Activated naive CD4-positive, alpha-beta T cell treated with anti-CD3 and anti-CD28 coated beads for 36 hours (primary cell): ENCODE data around the gene SCNN1B. TPM values are rescaled to one million over a fixed set of nuclear protein-coding genes. Genes with fewer than 3 reads are reported as not detected.
"Not testable (repeated sequence)": the region's sequence is repeated elsewhere in the genome, so short reads cannot be mapped to it uniquely, and the experiment has no call there.

Source experiments
- CTCF ChIA-PET: fragments of 350-600 bp; sonication (Branson Sonifier 250); formaldehyde crosslinking; loops from one replicate; lab custom pipeline; 2021; ENCODE audit warnings: antibody characterized with exemption; lab: Charles Lee
- DNase-seq: peaks from one replicate; pipeline ENCODE4 v3.0.0-alpha.2; 2020
- H3K27ac Mint-ChIP-seq: one replicate; pipeline ENCODE4 v1.8.0; 2021; ENCODE audit warnings: mild to moderate bottlenecking, mixed read lengths
- H3K27me3 Mint-ChIP-seq: one replicate; pipeline ENCODE4 v1.8.0; 2021; ENCODE audit warnings: low read depth, mixed read lengths
- H3K36me3 Mint-ChIP-seq: one replicate; pipeline ENCODE4 v1.8.0; 2021; ENCODE audit warnings: low read depth, mixed read lengths
- H3K4me1 Mint-ChIP-seq: one replicate; pipeline ENCODE4 v1.8.0; 2021; ENCODE audit warnings: low read depth, mixed read lengths
- H3K4me3 Mint-ChIP-seq: one replicate; pipeline ENCODE4 v1.8.0; 2021; ENCODE audit warnings: mild to moderate bottlenecking, moderate library complexity, mixed read lengths
- H3K9me3 Mint-ChIP-seq: one replicate; pipeline ENCODE4 v1.8.0; 2021; ENCODE audit warnings: mixed read lengths
- intact Hi-C: fragments of 100-400 bp; cut with micrococcal nuclease; formaldehyde crosslinking; loops from one replicate; pipeline ENCODE4 v1.15.1; 2023
- total RNA-seq, 2 experiments: library from RNA; stranded (reverse); gene quantifications; one replicate each; pipeline ENCODE4 v1.2.3, GENCODE V29; 2021

SCNN1B gene
- total RNA-seq, 2 experiments from 2014 or later = not detected

GRCh38 chr16:23398987-23399805 lies 97.1 kb downstream of the SCNN1B start:
- Mint-ChIP-seq H3K36me3 (peaks cover 24% of the 10 kb centered on the region), H3K27me3 (no peaks in the 10 kb centered on the region), H3K27ac (no peak overlapping the region), H3K4me1 (no peaks in the 10 kb centered on the region), H3K9me3 (no peaks in the 10 kb centered on the region), H3K4me3 (no peak overlapping the region)
- DNase-seq = no peak
- CTCF ChIA-PET = no interaction called here
- intact Hi-C loops = no loop called here

- DNase-seq, H3K4me3 Mint-ChIP-seq, H3K9me3 Mint-ChIP-seq, H3K27ac Mint-ChIP-seq, intact Hi-C loops, H3K4me1 Mint-ChIP-seq, CTCF ChIA-PET, H3K27me3 Mint-ChIP-seq: not testable (repeated sequence)
- peaks cover 26% of the 10 kb centered on the region for H3K36me3 Mint-ChIP-seq
These were observed 98.3 kb downstream of the SCNN1B start for GRCh38 chr16:23400447-23400846.

DNA sequence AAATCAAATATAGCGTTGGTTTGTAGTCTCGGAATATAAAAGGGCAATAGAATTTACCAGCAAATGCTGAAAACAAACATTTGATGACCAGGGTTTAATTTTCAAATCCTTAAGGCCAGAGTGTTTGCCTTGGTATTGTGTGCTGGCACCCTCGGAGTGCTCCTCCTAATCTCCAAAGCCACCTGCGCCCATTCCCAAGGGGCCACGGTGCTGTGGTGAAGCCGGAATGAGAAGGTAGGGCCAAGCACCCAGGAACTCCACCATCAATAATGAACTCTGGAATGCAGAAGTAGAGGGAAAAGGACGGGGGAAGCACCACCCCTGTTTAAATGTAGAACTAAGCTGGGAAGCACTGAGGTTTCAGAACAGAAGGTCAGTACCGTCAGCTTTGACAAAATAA lies 99.0 kb downstream of the SCNN1B start:
- no peak overlapping the region for H3K27ac Mint-ChIP-seq
- intact Hi-C loops = no loop called here
- H3K4me3 Mint-ChIP-seq = no peak overlapping the region
- H3K4me1 Mint-ChIP-seq = no peaks in the 10 kb centered on the region
- peaks cover 26% of the 10 kb centered on the region for H3K36me3 Mint-ChIP-seq
- CTCF ChIA-PET = no interaction called here
- no peaks in the 10 kb centered on the region for H3K9me3 Mint-ChIP-seq
- DNase-seq = no peak
- no peaks in the 10 kb centered on the region for H3K27me3 Mint-ChIP-seq

DNA sequence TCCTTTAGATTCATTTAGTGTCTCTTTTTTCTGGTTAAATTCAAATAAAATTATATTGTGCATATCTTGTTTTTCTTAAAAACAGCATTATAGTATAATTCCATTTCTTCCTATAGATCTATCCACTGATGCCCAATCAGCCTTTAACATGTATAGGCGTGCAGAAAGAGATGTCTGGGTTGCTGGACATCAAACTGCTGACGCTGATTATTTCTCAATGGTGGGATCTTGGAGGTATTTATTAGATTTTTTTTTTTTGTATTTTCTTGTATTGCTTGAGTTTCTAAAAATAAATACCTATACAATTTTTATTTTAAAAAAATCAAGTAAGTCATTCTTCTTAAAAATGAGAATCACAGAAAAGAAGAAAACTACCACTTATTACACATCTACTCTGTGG lies 100.0 kb downstream of the SCNN1B start:
- no peaks in the 10 kb centered on the region for H3K4me1 Mint-ChIP-seq
- DNase-seq = no peak
- H3K9me3 Mint-ChIP-seq = no peaks in the 10 kb centered on the region
- CTCF ChIA-PET = no interaction called here
- no peak overlapping the region for H3K27ac Mint-ChIP-seq
- H3K36me3 Mint-ChIP-seq = peaks cover 26% of the 10 kb centered on the region
- no peaks in the 10 kb centered on the region for H3K27me3 Mint-ChIP-seq
- intact Hi-C loops = no loop called here
- no peak overlapping the region for H3K4me3 Mint-ChIP-seq

GRCh38 chr16:23403547-23403946 lies 101.4 kb downstream of the SCNN1B start:
- no peaks in the 10 kb centered on the region for H3K27me3 Mint-ChIP-seq
- peaks cover 29% of the 10 kb centered on the region for H3K36me3 Mint-ChIP-seq
- CTCF ChIA-PET = interaction anchor here (1.5 kb wide), 1 partner anchor 32 kb away, joined by 6 read pairs; no protein-coding TSS in a partner anchor
- no peak overlapping the region for H3K4me3 Mint-ChIP-seq
- H3K27ac Mint-ChIP-seq = no peak overlapping the region
- intact Hi-C loops = no loop called here
- DNase-seq = no peak
- no peaks in the 10 kb centered on the region for H3K9me3 Mint-ChIP-seq
- H3K4me1 Mint-ChIP-seq = no peaks in the 10 kb centered on the region

DNA sequence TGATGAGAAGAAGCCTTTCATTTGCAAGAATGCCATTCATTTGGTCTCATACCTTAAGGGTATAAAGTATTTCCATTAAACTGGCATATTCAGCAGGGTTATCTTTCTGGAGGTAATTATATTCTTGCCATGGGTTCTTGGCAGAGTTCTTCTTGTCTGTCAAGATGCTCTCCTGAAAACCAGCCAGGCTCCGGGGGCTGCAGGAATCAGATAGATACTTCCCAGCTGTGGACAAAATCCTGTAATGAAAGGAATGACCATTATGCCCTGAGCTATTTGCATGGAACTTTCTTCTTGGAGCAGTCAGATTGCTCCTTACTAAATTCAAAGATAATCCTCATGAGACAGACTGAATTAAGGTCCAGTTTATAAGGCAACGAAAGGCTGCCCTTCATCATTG lies 103.9 kb downstream of the SCNN1B start:
- peaks cover 23% of the 10 kb centered on the region for H3K36me3 Mint-ChIP-seq
- no peaks in the 10 kb centered on the region for H3K27me3 Mint-ChIP-seq
- H3K9me3 Mint-ChIP-seq = no peaks in the 10 kb centered on the region
- DNase-seq = no peak
- CTCF ChIA-PET = no interaction called here
- no peak overlapping the region for H3K27ac Mint-ChIP-seq
- no peaks in the 10 kb centered on the region for H3K4me1 Mint-ChIP-seq
- no peak overlapping the region for H3K4me3 Mint-ChIP-seq
- intact Hi-C loops = no loop called here

GRCh38 chr16:23406546-23407240 lies 104.6 kb downstream of the SCNN1B start:
- no peak for DNase-seq
- Mint-ChIP-seq H3K9me3 (no peaks in the 10 kb centered on the region), H3K27ac (no peak overlapping the region), H3K36me3 (peaks cover 24% of the 10 kb centered on the region), H3K4me3 (no peak overlapping the region), H3K4me1 (no peaks in the 10 kb centered on the region), H3K27me3 (no peaks in the 10 kb centered on the region)
- CTCF ChIA-PET = no interaction called here
- intact Hi-C loops = no loop called here

DNA sequence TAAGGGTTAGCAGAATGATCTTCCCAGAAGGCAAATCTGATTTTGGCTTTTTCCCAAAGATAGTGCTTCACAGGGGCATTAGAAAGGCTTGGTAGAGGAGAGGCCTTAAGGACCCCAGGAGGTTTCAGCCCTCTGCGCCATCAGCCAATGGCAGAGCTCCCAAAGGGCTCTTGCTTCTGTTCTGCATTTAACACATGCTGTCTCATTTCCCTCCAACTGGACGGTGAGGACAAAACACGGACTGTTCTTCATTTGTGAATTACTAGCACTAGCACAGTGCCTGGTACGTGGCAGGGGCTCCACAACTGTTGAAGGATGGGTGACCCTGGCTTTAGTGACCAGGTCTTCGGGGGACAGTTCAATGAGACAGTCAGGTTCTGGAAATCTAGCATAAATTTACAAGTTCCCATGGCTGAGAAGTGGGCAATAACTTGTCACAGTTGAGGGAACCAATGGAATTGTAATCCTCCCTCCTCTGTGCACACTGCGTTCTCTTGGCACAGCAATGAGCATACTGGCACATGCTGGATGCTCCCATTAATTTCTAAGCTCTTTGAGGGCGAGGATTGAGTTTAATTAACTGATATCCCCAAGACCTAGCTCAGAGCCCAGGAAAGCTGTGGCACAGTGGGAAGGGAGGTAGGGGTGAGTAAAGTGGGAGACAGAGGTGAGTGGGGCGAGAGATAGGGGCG lies 105.5 kb downstream of the SCNN1B start:
- H3K4me3 Mint-ChIP-seq = no peak overlapping the region
- no peaks in the 10 kb centered on the region for H3K9me3 Mint-ChIP-seq
- H3K27ac Mint-ChIP-seq = no peak overlapping the region
- DNase-seq = no peak
- CTCF ChIA-PET = no interaction called here
- no peaks in the 10 kb centered on the region for H3K4me1 Mint-ChIP-seq
- no peaks in the 10 kb centered on the region for H3K27me3 Mint-ChIP-seq
- H3K36me3 Mint-ChIP-seq = peaks cover 24% of the 10 kb centered on the region
- intact Hi-C loops = no loop called here

DNA sequence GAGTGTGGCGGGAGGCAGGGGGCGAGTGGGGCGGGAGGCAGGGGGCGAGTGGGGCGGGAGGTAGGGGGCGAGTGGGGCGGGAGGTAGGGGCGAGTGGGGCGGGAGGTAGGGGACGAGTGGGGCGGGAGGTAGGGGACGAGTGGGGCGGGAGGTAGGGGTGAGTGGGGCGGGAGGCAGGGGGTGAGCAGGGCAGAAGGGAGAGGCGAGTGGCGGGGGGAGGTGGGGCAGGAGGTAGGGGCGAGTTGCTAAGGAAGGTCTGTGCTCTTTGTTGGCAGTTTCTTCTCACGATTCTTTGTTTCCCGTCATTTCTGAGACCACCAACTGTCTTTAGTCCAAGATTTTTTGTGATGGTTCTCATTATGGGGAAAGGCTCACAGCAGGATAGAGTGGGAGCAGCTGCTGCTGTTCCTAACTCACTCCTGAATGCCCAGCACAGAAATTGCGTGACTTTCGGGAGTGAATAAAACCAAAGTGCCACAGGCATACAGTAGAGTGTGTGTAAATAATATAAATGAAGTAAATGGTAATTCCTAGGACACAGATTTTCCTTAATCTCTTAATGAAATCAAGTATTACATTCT lies 106.2 kb downstream of the SCNN1B start:
- no peak for DNase-seq
- CTCF ChIA-PET = no interaction called here
- Mint-ChIP-seq H3K27ac (no peak overlapping the region), H3K36me3 (peaks cover 18% of the 10 kb centered on the region), H3K4me1 (no peaks in the 10 kb centered on the region), H3K4me3 (no peak overlapping the region), H3K9me3 (no peaks in the 10 kb centered on the region), H3K27me3 (no peaks in the 10 kb centered on the region)
- intact Hi-C loops = no loop called here

- no peaks in the 10 kb centered on the region for H3K9me3 Mint-ChIP-seq
- H3K4me1 Mint-ChIP-seq = no peaks in the 10 kb centered on the region
- CTCF ChIA-PET = no interaction called here
- no peak overlapping the region for H3K4me3 Mint-ChIP-seq
- no peak overlapping the region for H3K27ac Mint-ChIP-seq
- H3K36me3 Mint-ChIP-seq = peaks cover 18% of the 10 kb centered on the region
- intact Hi-C loops = no loop called here
- no peak for DNase-seq
- H3K27me3 Mint-ChIP-seq = no peaks in the 10 kb centered on the region
These were observed 106.8 kb downstream of the SCNN1B start for GRCh38 chr16:23408823-23409298.

- no peak overlapping the region for H3K4me3 Mint-ChIP-seq
- no peaks in the 10 kb centered on the region for H3K4me1 Mint-ChIP-seq
- no peak overlapping the region for H3K27ac Mint-ChIP-seq
- intact Hi-C loops = no loop called here
- H3K36me3 Mint-ChIP-seq = peaks cover 18% of the 10 kb centered on the region
- no peaks in the 10 kb centered on the region for H3K9me3 Mint-ChIP-seq
- DNase-seq = no peak
- CTCF ChIA-PET = no interaction called here
- H3K27me3 Mint-ChIP-seq = no peaks in the 10 kb centered on the region
These were observed 107.4 kb downstream of the SCNN1B start for GRCh38 chr16:23409522-23409921.

GRCh38 chr16:23410176-23410575 lies 108.1 kb downstream of the SCNN1B start:
- H3K27me3 Mint-ChIP-seq = no peaks in the 10 kb centered on the region
- no peak for DNase-seq
- peaks cover 17% of the 10 kb centered on the region for H3K36me3 Mint-ChIP-seq
- CTCF ChIA-PET = no interaction called here
- no peaks in the 10 kb centered on the region for H3K9me3 Mint-ChIP-seq
- no peaks in the 10 kb centered on the region for H3K4me1 Mint-ChIP-seq
- no peak overlapping the region for H3K4me3 Mint-ChIP-seq
- H3K27ac Mint-ChIP-seq = no peak overlapping the region
- intact Hi-C loops = no loop called here
